Eye (tissue), 1 donor: ENCODE measurements around the gene PC.
"Not testable (repeated sequence)": the region's sequence is repeated elsewhere in the genome, so short reads cannot be mapped to it uniquely, and the experiment has no call there.

ENCODE experiments used
- DNase-seq: peaks from one replicate; pipeline ENCODE4 v3.0.0-alpha.2; 2015

PC gene

DNA sequence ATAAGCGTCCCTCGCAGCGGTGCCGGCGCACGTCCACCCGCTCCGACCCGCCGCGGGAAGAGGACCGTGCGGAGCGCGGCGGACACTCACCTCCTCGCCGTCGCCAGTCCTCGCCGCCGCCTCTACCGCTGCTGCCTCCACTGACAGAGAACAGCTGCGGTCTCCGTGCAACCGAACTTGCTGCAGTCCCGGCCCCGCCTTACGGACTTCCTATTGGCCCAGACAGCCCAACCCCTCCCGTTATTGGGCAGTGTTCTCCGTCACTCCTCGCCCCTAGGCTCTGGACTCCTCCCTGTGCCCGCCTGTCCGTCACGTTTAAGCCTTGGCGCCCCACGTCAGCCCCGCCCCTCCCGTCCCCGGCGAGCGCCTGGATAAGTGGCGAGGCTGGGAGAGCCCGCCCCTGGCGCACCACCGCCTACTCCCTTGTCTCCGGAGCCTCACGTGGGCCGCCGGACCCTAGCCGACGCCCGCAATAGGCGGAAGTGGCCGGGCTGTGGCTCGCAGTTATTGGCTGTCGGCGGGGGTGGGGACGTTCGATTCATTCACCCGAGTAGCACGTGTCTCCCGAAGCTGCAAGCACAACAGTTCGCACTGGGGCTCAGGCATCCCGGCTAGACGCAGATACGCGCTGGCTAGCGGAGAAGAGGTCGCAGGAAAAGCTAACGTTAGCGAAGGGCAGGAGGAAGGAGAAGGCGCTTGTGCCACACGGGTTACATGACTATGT is at the start of gene PC:
Gene PC, minus strand, starts transcription at position 152 of the 724 bp plus-strand sequence. CDS start 86,224 bp downstream, outside the sequence.
- DNase-seq = peak; percentile 99

DNA sequence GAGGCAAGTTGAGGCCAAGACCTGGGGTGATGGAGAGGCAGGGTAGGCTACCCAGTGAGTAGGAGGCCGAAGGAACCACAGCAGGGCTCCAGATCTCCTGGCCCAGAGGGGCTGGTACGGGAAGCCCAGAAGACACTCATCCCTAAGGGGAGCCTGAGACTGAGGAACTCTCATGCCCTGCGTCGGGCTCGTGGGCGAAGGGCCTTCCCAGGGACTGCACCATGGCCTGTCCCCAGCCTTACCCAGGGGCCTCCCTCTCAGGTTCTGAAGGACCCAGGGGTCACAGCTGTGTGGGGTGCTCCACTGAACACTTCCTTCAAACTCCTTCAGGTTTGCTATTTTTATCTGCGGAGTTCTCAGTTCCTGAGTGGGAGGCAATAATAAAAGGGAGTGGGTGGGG is 48.9 kb upstream of the PC start:
- no peak for DNase-seq

DNA sequence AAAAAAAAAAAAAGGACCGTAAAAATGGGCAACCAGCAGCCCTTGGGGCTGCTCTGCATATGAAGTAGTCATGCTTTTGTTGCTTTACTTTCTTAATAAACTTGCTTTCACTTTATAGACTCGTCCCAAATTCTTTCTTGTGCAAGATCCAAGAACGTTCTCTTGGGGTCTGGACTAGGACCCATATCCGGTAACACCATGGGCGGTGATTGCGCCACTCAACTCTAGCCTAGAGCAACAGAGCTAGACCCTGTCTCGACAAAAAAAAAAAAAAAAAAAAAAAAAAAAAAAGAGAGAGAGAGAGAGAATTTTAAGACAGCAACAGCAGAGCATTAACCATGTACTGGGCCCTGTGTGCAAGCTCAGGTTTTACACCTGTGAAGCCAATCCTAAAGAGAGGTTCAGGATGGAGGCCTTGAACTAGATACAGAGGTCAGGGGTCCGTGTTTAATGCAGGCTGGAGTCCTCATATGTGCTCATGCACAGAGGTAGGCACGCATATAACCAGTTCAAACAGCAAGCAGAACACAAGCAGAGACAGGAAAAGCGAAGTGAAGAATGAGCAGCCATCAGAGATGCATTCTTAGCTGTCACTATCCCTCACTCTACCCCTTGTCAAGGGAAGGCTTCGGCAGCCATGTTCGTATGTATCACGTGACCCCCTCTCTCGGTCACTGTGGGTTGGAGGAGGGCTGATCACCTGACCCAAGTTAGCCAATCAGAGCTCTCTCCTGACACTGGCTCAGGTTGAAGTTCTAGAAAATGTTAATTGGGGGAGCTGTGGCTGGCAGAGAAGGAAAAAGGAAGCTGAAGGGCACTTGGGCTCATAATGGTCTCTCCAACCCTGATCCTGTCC is 48.1 kb upstream of the PC start:
- DNase-seq = peak; percentile 31

DNA sequence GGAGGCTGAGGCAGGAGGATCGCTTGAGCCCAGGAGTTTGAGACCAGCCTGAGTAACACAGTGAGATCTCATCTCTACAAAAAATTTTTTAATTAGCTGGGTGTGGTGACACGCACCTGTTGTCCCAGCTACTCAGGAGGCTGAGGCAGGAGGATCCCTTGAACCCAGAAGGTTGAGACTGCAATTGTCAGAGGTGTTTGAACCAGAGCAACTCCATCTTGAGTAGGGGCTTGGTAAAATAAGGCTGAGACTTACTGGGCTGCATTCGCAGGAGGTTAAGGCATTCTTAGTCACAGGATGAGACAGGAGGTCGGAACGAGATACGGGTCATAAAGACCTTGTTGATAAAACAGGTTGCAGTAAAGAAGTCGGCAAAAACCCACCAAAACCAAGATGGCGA is 47.0 kb upstream of the PC start:
- not testable (repeated sequence) for DNase-seq

DNA sequence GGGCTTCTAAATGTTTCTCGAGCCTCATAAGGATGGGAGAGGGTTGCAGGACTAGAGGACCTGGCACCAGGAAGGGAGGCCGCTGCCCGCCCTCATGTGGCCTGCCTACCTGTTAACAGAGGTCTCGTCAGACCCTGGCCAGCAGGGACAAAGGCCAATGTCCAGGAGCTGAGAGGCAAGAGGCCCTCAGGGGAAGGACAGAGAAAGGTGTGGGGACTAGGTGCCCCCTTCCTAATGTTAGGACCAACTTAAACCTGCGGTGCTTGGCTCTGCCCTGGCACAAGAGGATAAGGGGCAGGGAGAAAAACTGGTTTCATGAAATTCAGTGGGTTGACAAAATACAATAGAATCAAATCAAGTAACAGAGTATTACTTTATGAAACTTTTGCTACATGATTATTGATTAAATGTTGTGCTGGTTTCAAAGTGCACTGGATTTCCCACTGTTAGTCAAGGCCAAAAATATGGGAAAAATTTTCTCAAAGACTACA is 44.8 kb upstream of the PC start:
- DNase-seq = no peak

GRCh38 chr11:67002297-67002913 is 44.2 kb upstream of the PC start:
- DNase-seq = peak; percentile 35

DNA sequence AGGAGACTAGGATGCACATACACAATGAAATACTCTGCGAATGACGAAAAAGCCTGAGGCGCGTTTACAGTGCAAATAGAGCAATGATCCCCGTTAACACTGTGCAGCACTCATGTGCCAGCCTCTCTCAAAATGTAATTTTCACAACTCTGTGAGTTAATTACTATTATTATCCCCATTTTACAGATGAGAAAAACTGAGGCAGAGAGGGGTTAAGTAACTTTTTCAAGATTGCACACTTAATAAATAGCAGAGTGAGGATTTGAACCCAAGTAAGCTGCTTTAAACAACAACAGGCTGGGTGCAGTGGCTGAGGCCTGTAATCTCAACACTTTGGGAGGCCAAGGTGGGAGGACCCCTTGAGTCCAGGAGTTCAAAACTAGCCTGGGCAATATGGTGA is 43.1 kb upstream of the PC start:
- DNase-seq = no peak

DNA sequence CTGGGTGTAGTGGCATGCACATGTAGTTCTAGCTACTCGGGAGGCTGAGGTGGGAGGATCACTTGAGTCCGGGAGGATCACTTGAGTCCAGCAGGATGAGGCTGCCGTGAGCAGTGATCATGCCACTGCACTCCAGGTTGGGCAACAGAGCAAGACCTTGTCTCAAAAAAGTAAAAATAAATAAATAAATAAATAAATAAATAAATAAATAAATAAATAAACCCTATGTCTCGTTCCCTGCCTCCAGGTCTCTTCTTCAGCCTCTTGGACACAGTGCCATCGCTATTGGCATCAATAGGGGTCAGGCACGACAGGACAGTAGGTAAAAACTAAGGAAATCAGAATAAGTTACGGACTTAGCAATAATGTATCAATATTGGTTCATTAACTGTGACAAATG is 41.4 kb upstream of the PC start:
- DNase-seq = no peak

DNA sequence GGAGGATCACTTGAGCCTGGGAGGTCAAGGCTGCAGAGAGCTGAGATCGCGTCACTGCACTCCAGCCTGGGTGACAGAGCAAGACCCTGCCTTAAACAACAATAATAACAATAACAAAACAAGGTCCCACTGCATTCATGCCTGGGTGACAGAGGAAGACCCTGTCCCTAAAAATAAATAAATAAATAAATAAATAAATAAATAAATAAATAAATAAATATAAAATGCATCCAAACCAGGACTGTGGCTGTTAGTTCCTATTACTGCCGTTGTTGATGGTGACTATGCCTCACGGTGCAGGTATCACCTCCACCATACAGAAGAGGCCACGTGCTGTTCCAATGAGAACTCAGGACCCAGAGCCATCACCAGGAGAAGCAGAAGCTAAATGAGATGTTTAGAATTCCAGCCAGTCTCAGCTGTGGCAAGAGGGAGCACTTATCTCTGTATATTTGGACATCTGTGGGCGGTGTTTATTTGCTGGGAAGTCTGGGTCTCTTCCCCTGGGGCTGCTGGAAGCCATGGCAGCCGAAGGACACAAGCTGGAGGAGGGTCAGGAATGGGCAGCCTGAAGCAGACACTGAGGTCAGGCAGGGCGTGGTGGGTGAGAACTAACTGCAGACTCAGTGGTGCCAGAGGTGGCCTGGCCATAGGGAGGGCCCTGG is 38.6 kb upstream of the PC start:
- DNase-seq = peak; percentile 16

- no peak for DNase-seq
Observed at GRCh38 chr11:66992041-66992440, 33.9 kb upstream of the PC start.

DNA sequence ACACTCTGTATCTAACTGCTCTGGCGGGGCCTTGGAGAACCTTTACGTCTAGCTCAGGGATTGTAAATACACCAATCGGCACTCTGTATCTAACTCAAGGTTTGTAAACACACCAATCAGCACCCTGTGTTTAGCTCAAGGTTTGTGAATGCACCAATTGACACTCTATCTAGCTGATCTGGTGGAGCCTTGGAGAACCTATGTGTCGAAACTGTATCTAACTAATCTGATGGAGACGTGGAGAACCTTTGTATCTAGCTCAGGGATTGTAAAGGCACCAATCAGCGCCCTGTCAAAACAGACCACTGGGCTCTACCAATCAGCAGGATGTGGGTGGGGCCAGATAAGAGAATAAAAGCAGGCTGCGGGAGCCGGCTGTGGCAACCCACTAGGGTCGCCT is 31.2 kb upstream of the PC start:
- not testable (repeated sequence) for DNase-seq

- not testable (repeated sequence) for DNase-seq
Observed at GRCh38 chr11:66988741-66989140, 30.6 kb upstream of the PC start.

DNA sequence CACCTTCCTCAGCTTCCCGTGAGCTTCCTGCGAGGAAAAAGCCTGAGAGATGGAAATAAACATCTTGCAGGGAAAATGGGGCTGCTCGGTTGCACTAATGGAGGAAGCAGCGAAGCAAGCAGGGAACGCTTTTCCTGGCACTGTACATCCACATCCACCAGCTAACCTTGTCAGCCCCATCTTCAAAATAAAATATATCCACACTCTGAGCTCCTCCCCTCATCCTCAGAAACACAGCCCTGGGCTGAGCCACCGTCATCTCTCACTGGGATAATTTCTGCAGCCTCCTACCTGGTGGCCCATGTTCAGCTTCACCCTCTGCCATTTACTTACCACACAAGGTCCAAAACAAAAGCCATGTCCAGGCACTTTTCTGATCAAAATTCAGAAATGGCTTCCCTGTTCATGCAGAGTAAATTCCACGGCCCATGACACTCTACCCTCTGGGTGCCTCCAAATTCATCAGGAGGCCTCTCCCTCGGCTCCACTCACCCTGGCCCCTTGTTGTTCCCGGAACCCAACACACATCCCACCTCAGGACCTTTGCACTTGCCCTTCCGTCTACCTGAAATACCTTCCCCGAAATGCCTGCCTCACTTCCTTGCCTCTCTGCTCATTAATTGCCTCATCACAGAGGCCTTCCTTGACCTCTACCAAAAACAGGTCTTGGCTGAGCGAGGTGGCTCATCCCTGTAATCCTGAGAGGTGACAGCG is 29.9 kb upstream of the PC start:
- no peak for DNase-seq

- peak; percentile 56 for DNase-seq
Observed at GRCh38 chr11:66987158-66987620, 29.0 kb upstream of the PC start.

GRCh38 chr11:66986178-66986545 is 28.0 kb upstream of the PC start:
- DNase-seq = no peak

- no peak for DNase-seq
Observed at GRCh38 chr11:66985508-66986177, 27.5 kb upstream of the PC start.

- no peak for DNase-seq
Observed at GRCh38 chr11:66983275-66983924, 25.2 kb upstream of the PC start.

DNA sequence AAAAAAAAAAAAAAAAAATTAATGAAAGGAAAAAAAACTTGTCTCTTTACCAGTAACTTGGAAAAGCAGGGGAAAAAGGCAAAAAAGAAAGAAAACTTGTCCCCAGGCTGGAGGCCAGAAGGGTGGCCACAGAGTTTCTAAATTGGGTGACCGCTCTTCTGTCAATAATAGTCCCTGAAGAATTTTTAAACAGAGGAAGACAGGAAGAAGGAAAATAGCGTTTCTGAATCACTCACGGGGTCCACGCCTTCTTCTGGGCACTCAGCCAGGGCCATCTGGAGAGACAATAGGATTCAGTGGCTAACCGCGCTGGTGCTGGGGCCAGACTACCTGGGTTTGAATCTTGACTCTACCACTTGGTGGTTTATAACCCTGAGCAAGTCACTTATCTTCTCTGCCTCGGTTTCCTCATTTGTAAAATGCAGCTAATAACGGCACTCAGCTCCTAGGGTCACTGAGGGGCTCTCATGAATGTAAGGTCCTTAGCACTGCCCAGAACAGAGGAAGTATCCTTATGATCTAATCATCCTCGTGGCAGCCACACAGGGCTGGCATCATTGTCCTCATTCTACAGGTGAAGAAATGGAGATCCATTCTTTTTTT is 23.9 kb upstream of the PC start:
- DNase-seq = peak; percentile 67

GRCh38 chr11:66979336-66979980 is 21.3 kb upstream of the PC start:
- DNase-seq = no peak

DNA sequence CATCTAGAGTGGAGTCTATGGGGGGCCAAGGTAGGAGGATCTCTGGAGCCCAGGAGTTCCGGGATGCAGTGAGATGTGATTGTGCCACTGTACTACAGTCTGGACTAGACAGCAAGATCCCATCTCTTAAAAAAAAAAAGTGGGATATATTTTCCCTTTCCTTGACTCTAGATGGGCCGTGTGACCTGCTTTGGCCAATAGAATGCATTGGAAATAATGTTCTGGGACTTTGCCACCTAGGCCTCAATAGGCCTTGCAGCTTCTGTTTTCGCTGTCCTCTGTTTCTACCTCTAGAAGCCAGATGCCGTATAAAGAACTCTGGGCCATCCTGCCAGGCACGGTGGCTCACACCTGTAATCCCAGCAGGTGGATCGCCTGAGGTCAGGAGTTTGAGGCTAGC is 20.5 kb upstream of the PC start:
- no peak for DNase-seq
